ENCODE data around the gene CATSPER3.
A peak's percentile ranks its signal among the peaks of the same experiment; 100 is the strongest.
"Not testable (repeated sequence)": the region's sequence is repeated elsewhere in the genome, so short reads cannot be mapped to it uniquely, and the experiment has no call there.

Gene CATSPER3

DNA sequence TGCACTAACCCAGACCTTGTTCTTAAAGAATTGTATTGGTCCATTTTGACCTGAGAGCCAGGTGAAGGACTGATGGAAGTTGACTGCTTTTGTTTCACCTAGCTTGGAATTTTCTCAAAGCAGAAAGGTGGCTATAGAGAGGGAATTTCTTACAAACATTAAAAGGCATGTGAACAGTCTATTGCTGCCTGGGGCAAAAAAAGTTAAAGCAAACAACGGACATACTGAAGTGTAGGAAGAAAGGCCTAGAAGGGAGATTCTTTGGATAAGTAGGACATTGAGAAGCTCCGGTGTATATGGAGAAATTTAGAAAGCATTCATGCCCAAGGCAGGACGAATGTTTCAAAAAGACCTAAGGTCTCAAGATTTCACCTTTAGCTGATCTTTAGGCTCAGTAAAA, 11.7 kb downstream of the CATSPER3 start:
- H4K8ac ChIP-seq (ENCODE audit: low read depth, low read length), result no peak overlapping the region
- no peak overlapping the region for H3K18ac ChIP-seq (ENCODE audit: low read length)
- H3K27me3 ChIP-seq (ENCODE audit: insufficient read depth, low read length), result no peaks in the 10 kb centered on the region
- peaks cover 0 to 1% of the 10 kb centered on the region in 2 experiments for H3K36me3 ChIP-seq (ENCODE audit: control insufficient read depth in 1 of 2, insufficient read depth in 2 of 2, low read length in 2 of 2)
- H2BK12ac ChIP-seq (ENCODE audit: low read length), result no peak overlapping the region
- H2AFZ ChIP-seq (ENCODE audit: insufficient read depth, low read length, poor library complexity), result no peak overlapping the region
- no CpG with 5 or more reads among the region's 3 CpGs for WGBS (ENCODE audit: extremely low coverage, insufficient coverage, insufficient read length)
- H3K79me1 ChIP-seq (ENCODE audit: low read length), result no peaks in the 10 kb centered on the region
- no peak overlapping the region for H3K14ac ChIP-seq (ENCODE audit: low read length)
- no peak overlapping the region for H4K91ac ChIP-seq (ENCODE audit: low read depth, low read length)
- no peak overlapping the region for H2AK5ac ChIP-seq (ENCODE audit: low read length)
- H4K12ac ChIP-seq (ENCODE audit: low read depth, low read length), result no peak overlapping the region
- H3K79me2 ChIP-seq (ENCODE audit: control insufficient read depth, insufficient read depth, low read length, poor library complexity), result no peaks in the 10 kb centered on the region
- H2BK5ac ChIP-seq (ENCODE audit: low read depth, low read length, poor library complexity), result no peak overlapping the region
- no peaks in the 10 kb centered on the region for H3K4me1 ChIP-seq (ENCODE audit: control insufficient read depth in 1 of 2, insufficient read depth in 2 of 2, low read length in 2 of 2)
- H3K4me2 ChIP-seq (ENCODE audit: low read length), result no peak overlapping the region
- no peak overlapping the region for H3K4ac ChIP-seq (ENCODE audit: low read depth, low read length)
- peak; percentile 20 to 68 for DNase-seq
- peaks cover 13% of the 10 kb centered on the region for H3K9me3 ChIP-seq (ENCODE audit: insufficient read depth, low read depth, low read length)
- no peak overlapping the region for H3K4me3 ChIP-seq (ENCODE audit: low read depth, low read length)
- no peak overlapping the region for H2BK120ac ChIP-seq (ENCODE audit: insufficient read depth, low read length, poor library complexity)
- no peak overlapping the region for H3K9ac ChIP-seq (ENCODE audit: low read length)
- no peak overlapping the region for H3K27ac ChIP-seq (ENCODE audit: low read depth, low read length)
- H3K23ac ChIP-seq (ENCODE audit: low read length), result no peak overlapping the region

DNA sequence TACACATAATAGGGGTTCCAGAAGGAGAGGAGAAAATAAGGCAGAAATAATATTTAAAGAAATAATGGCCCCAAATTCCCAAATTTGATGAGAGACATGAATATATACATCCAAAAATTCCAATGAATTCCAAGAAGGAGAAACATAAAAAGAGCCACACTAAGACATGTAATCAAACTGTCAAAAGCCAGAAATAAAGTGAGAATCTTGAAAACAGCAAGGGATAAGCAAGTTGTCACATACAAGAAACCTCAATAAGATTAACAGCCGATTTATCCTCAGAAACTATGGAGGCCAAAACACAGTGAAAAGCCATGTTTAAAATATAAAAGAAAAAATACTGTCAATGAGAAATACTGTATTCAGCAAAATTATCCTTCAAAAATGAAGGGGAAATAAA, 14.5 kb downstream of the CATSPER3 start:
- Histone ChIP-seq H4K8ac (ENCODE audit: low read depth, low read length) (no peak overlapping the region), H2AK5ac (ENCODE audit: low read length) (no peak overlapping the region), H4K12ac (ENCODE audit: low read depth, low read length) (no peak overlapping the region), H2BK12ac (ENCODE audit: low read length) (no peak overlapping the region), H3K9me3 (ENCODE audit: insufficient read depth, low read depth, low read length) (peaks cover 7% of the 10 kb centered on the region), H3K4me1 (ENCODE audit: control insufficient read depth in 1 of 2, insufficient read depth in 2 of 2, low read length in 2 of 2) (no peaks in the 10 kb centered on the region), H3K14ac (ENCODE audit: low read length) (no peak overlapping the region), H3K27ac (ENCODE audit: low read depth, low read length) (no peak overlapping the region), H2BK120ac (ENCODE audit: insufficient read depth, low read length, poor library complexity) (no peak overlapping the region), H3K23ac (ENCODE audit: low read length) (no peak overlapping the region), H3K36me3 (ENCODE audit: control insufficient read depth in 1 of 2, insufficient read depth in 2 of 2, low read length in 2 of 2) (peaks cover 0 to 1% of the 10 kb centered on the region in 2 experiments), H4K91ac (ENCODE audit: low read depth, low read length) (no peak overlapping the region), H3K4me2 (ENCODE audit: low read length) (no peak overlapping the region), H3K18ac (ENCODE audit: low read length) (no peak overlapping the region), H2BK5ac (ENCODE audit: low read depth, low read length, poor library complexity) (no peak overlapping the region), H3K9ac (ENCODE audit: low read length) (no peak overlapping the region), H3K79me1 (ENCODE audit: low read length) (no peaks in the 10 kb centered on the region), H3K79me2 (ENCODE audit: control insufficient read depth, insufficient read depth, low read length, poor library complexity) (no peaks in the 10 kb centered on the region), H3K4ac (ENCODE audit: low read depth, low read length) (no peak overlapping the region), H2AFZ (ENCODE audit: insufficient read depth, low read length, poor library complexity) (no peak overlapping the region), H3K27me3 (ENCODE audit: insufficient read depth, low read length) (no peaks in the 10 kb centered on the region), H3K4me3 (ENCODE audit: low read depth, low read length) (no peak overlapping the region)
- DNase-seq, result no peak
- WGBS (ENCODE audit: extremely low coverage, insufficient coverage, insufficient read length), result no CpG with 5 or more reads among the region's 1 CpG

- Histone ChIP-seq H3K36me3 (ENCODE audit: control insufficient read depth in 1 of 2, insufficient read depth in 2 of 2, low read length in 2 of 2) (no peaks in the 10 kb centered on the region), H4K91ac (ENCODE audit: low read depth, low read length) (no peak overlapping the region), H3K23ac (ENCODE audit: low read length) (no peak overlapping the region), H3K79me2 (ENCODE audit: control insufficient read depth, insufficient read depth, low read length, poor library complexity) (no peaks in the 10 kb centered on the region), H4K12ac (ENCODE audit: low read depth, low read length) (no peak overlapping the region), H2AFZ (ENCODE audit: insufficient read depth, low read length, poor library complexity) (no peak overlapping the region), H3K4me2 (ENCODE audit: low read length) (no peak overlapping the region), H3K9ac (ENCODE audit: low read length) (no peak overlapping the region), H4K8ac (ENCODE audit: low read depth, low read length) (no peak overlapping the region), H3K4ac (ENCODE audit: low read depth, low read length) (no peak overlapping the region), H2BK5ac (ENCODE audit: low read depth, low read length, poor library complexity) (no peak overlapping the region), H3K4me1 (ENCODE audit: control insufficient read depth in 1 of 2, insufficient read depth in 2 of 2, low read length in 2 of 2) (no peaks in the 10 kb centered on the region), H2AK5ac (ENCODE audit: low read length) (no peak overlapping the region), H2BK120ac (ENCODE audit: insufficient read depth, low read length, poor library complexity) (no peak overlapping the region), H3K4me3 (ENCODE audit: low read depth, low read length) (no peak overlapping the region), H2BK12ac (ENCODE audit: low read length) (no peak overlapping the region), H3K27me3 (ENCODE audit: insufficient read depth, low read length) (no peaks in the 10 kb centered on the region), H3K27ac (ENCODE audit: low read depth, low read length) (no peak overlapping the region), H3K14ac (ENCODE audit: low read length) (no peak overlapping the region), H3K79me1 (ENCODE audit: low read length) (no peaks in the 10 kb centered on the region), H3K9me3 (ENCODE audit: insufficient read depth, low read depth, low read length) (no peaks in the 10 kb centered on the region), H3K18ac (ENCODE audit: low read length) (no peak overlapping the region)
- WGBS (ENCODE audit: extremely low coverage, insufficient coverage, insufficient read length), result no CpG with 5 or more reads among the region's 3 CpGs
- DNase-seq, result no peak
Measured at GRCh38 chr5:134989266-134989830, 21.6 kb downstream of the CATSPER3 start.

DNA sequence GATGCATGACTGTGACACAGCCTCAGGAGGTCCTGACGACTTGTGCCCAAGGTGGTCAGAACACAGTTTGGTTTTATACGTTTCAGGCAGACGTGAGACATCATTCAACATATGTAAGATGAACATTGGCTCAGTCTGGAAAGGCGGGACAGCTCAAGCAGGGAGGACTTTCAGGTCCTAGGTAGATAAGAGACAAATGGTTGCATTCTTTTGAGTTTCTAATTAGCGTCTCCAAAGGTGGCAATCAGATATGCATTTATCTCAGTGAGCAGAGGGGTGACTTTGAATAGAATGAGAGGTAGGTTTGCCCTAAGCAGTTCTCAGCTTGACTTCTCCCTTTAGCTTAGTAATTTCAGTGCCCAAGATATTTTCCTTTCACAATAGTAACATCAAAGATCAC, 22.5 kb downstream of the CATSPER3 start:
- not testable (repeated sequence) for H4K12ac ChIP-seq (ENCODE audit: low read depth, low read length); H2BK12ac ChIP-seq (ENCODE audit: low read length); H3K79me1 ChIP-seq (ENCODE audit: low read length); H3K27me3 ChIP-seq (ENCODE audit: insufficient read depth, low read length); H3K23ac ChIP-seq (ENCODE audit: low read length); H3K4ac ChIP-seq (ENCODE audit: low read depth, low read length); H3K4me2 ChIP-seq (ENCODE audit: low read length); DNase-seq; H3K9me3 ChIP-seq (ENCODE audit: insufficient read depth, low read depth, low read length); H3K14ac ChIP-seq (ENCODE audit: low read length); H2BK5ac ChIP-seq (ENCODE audit: low read depth, low read length, poor library complexity); H2AK5ac ChIP-seq (ENCODE audit: low read length); H2AFZ ChIP-seq (ENCODE audit: insufficient read depth, low read length, poor library complexity); H3K79me2 ChIP-seq (ENCODE audit: control insufficient read depth, insufficient read depth, low read length, poor library complexity); H4K8ac ChIP-seq (ENCODE audit: low read depth, low read length); H4K91ac ChIP-seq (ENCODE audit: low read depth, low read length); H3K4me1 ChIP-seq (ENCODE audit: control insufficient read depth in 1 of 2, insufficient read depth in 2 of 2, low read length in 2 of 2); H3K18ac ChIP-seq (ENCODE audit: low read length); H2BK120ac ChIP-seq (ENCODE audit: insufficient read depth, low read length, poor library complexity); H3K4me3 ChIP-seq (ENCODE audit: low read depth, low read length); H3K9ac ChIP-seq (ENCODE audit: low read length); H3K27ac ChIP-seq (ENCODE audit: low read depth, low read length); H3K36me3 ChIP-seq (ENCODE audit: control insufficient read depth in 1 of 2, insufficient read depth in 2 of 2, low read length in 2 of 2)
- no CpG with 5 or more reads among the region's 5 CpGs for WGBS (ENCODE audit: extremely low coverage, insufficient coverage, insufficient read length)

Data from trophoblast cell (in vitro differentiated cells and primary cell).